ENCODE data around the gene CAMSAP1.

Gene CAMSAP1

GRCh38 chr9:135813671-135814290 is 93.6 kb downstream of the CAMSAP1 start:
- no peak for DNase-seq (ENCODE audit: low read depth)

GRCh38 chr9:135812961-135813360 is 94.4 kb downstream of the CAMSAP1 start:
- DNase-seq (ENCODE audit: low read depth), result no peak

DNA sequence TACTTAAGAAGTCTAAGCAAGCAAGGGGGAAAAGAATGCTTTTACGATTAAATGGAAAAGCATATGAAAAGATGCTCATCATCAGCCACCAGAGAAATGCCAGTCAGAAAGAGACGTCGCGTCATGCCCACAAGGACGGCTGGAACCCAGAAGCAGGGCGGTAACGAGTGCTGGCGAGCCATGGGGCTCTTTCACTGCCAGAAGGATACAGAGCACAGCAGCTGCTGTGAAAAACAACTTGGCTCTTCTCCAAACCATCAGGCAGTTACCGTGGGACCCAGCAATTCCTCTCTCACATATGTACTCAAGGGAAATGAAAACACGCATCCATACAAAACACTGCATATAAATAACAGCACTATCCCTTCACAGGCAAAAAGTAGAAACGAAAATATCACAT is 95.5 kb downstream of the CAMSAP1 start:
- DNase-seq (ENCODE audit: low read depth), result no peak

DNA sequence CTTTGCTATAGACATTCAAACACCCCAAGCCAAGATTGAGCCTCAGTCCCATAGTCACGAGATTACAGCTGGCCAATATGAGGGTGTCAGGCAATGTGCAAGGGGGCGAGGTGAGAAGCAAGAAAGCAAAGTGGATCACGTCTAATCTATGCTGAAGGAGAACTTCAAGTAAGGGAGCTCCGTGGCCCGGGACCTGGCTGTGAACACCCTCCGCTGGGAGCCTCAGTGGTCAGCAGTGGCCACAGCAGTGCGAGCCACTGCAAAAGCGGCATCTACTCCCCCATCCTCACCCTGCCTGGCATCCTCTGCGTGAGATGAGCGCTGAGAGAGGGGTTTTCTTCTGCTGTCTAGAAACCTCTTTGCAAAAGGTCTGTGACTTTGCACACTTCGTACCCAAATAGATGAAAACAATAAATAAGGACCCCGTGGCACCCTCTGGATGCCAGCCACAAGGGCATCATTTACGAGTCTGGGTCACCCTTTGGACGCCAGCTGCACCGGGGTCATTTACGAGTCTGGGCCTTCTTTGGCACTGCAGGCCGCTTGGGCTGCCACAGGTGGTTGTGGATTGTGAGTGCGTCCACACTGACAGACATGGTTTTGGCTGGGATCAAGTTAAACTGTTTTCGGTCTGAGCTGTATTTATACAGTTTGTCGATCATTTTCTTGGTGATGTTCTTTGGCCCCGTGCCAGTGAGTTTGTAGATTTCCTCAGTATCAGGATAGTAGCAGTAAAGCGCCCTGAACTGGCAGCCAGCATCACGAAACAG is 96.4 kb downstream of the CAMSAP1 start:
- no peak for DNase-seq (ENCODE audit: low read depth)

DNA sequence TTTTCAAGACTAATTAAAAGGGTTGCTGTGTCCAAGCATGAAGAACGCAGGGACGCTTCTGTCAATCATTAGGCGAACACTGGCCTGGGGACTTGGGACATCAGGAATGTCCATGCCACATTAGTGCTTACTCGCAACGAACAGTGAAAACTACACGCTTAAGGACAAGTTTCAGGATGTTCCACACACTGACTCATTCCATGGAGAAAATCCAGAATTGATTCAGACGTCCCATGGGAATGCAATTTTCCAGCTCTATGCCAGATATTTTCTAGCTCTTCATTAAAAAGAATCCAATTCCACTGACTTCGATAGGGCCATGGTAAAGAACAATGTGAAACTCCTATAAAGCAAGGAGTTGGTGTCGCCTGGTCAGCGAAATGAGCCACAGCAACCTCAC is 98.2 kb downstream of the CAMSAP1 start:
- DNase-seq (ENCODE audit: low read depth), result no peak

GRCh38 chr9:135805422-135806022 is 101.8 kb downstream of the CAMSAP1 start:
- DNase-seq (ENCODE audit: low read depth), result no peak

DNA sequence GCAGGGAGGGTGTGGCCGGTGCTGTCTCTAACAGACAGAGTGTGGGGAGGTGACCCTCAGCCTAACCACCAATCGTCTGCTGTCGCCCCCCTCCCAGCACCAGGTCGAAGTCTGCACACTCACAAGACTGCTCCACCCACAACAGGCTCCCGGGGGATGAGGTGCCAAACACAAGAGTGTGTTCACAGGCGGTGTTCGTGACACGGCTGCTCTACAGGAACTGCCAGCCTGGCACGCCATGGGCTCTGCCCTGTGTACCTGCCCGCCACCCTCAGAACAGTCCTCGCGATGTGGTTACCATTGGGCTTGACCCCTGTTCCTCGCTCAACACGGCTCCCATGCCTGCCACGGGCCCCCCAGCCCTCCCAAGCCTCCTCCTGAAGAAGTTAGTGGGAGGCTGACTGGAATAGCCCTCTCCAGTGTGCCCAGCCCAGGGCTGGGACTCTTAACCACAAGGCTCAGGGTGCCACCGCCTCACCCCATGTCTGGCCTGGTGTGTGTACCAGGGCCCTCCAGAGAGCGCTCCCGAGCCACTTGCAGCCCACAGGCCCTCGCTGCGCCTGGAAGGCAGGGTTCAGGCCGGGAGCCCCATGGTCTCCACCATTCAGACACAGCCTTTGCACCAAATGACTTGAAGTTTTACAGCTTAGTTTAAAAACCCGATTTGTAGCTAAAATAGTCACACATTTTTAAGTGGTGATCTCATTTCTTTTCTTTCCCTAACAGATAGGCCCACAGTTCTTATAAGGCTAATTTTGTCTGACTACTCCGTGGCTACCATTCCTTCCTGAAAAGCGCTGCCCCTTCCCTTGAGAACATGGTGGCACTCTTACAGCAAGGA is 102.5 kb downstream of the CAMSAP1 start:
- DNase-seq (ENCODE audit: low read depth), result no peak

GRCh38 chr9:135803441-135803840 is 103.9 kb downstream of the CAMSAP1 start:
- DNase-seq (ENCODE audit: low read depth), result no peak

DNA sequence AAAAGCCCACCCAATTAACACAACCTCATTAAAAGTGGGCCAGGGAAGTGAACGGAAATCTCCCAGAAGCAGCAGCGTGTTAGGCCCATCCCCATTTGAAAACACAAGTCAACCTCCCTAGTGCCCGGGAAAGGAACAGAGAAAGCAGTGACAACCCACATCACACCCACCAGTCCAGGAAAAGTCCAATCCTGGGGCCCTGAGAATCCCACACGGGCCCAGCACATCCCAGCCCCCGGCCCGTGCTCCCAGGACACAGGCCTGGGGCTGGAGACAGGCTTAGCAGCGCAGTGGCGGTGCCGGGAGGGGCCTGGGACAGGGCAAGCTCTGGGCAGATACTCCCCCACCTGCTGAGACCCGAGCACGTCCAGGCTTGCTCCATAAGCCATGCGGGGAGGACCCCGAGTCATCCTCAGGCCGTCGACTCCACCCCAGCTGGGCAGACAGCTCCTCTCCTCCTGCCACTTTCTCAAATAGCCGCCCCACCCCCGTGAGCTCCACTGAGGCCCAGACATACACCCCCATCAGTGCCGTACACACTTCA is 104.4 kb downstream of the CAMSAP1 start:
- no peak for DNase-seq (ENCODE audit: low read depth)

- no peak for DNase-seq (ENCODE audit: low read depth)
Measured at GRCh38 chr9:135801070-135801469, 106.3 kb downstream of the CAMSAP1 start.

- no peak for DNase-seq (ENCODE audit: low read depth)
Measured at GRCh38 chr9:135799261-135799660, 108.1 kb downstream of the CAMSAP1 start.

- no peak for DNase-seq (ENCODE audit: low read depth)
Measured at GRCh38 chr9:135798263-135798585, 109.1 kb downstream of the CAMSAP1 start.

GRCh38 chr9:135797507-135798262 is 109.7 kb downstream of the CAMSAP1 start:
- DNase-seq (ENCODE audit: low read depth), result peak; percentile 19

GRCh38 chr9:135796784-135797485 is 110.4 kb downstream of the CAMSAP1 start:
- no peak for DNase-seq (ENCODE audit: low read depth)

GRCh38 chr9:135795391-135795790 is 112.0 kb downstream of the CAMSAP1 start:
- DNase-seq (ENCODE audit: low read depth), result no peak

DNA sequence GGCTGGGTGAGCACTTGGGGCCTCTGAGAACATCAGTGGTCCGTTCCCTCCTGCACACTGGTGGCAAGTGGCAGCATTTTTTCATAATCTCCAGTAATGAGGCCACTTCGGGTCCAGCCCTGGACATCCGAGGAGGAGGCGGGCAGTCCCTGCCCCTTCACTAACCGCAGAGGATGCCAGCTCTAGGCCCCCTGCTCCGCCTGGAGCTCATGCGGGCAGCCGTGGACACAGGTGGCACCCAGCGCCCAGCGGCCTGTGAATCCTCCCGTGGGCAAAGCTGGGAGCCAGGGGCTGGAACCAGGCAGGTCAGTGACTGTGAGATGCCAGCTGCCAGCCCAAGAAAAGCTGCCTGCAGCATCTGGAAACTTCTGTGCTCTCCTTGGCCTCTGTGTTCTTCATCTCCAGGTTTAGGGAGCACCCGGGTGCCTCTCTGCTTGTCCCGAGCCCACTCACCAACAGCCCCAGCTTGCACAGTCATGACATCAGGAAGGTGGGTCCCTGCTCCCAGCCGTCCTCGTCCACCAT is 112.9 kb downstream of the CAMSAP1 start:
- DNase-seq (ENCODE audit: low read depth), result no peak

DNA sequence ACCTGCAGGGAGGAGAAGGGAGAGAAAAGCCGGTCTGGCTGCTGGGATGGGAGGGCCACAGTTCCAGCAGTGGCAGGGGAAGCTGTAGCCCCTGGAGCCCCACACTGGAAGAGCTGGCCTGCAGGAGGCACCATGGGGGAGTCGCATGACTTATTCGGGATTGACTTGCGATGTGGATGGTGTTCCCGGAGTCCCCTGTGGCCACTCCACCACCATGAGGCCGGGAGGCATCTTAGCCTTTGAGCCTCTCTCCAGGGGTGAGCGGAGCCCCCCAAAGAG is 113.3 kb downstream of the CAMSAP1 start:
- DNase-seq (ENCODE audit: low read depth), result no peak

DNA sequence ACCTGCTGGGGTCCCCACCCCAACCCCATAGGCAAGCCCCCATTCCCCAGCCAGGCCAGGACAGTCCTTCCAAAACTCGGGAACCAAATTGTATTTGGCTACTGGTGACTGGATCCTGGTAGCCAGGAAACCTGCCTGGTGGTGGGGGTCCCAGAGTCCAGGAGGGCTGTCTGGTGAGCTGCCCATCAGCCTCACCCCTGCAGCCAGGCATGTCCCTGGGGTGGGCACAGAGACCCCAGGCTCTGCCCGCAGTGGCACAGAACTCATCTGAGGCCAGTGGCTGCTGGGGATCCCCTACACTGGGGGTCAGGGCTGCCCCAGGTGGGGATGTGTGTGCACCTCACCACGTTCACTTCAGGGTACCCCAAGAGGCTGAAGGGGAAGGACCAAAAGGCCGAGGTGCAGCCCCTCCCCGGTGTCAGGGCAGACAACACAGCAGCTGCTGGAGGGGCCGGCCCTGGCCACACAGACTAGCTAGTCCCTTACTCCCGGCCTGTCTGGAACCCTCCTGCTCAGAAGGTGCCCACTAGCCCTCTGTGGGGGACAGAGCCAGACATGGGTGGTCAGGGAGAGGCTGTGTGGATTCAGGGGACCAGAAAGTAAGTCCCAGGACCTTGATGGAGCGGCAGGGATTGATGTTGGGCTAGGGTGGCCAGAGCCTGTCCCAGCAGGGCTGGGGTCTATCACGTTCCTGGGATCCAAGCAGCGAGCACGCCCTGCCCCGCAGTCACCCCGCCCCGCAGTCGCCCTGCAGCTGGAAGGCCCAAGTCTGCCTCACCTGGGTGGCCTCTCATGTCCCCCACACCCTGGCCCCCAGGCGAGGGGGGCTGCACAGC is 113.9 kb downstream of the CAMSAP1 start:
- DNase-seq (ENCODE audit: low read depth), result no peak

DNA sequence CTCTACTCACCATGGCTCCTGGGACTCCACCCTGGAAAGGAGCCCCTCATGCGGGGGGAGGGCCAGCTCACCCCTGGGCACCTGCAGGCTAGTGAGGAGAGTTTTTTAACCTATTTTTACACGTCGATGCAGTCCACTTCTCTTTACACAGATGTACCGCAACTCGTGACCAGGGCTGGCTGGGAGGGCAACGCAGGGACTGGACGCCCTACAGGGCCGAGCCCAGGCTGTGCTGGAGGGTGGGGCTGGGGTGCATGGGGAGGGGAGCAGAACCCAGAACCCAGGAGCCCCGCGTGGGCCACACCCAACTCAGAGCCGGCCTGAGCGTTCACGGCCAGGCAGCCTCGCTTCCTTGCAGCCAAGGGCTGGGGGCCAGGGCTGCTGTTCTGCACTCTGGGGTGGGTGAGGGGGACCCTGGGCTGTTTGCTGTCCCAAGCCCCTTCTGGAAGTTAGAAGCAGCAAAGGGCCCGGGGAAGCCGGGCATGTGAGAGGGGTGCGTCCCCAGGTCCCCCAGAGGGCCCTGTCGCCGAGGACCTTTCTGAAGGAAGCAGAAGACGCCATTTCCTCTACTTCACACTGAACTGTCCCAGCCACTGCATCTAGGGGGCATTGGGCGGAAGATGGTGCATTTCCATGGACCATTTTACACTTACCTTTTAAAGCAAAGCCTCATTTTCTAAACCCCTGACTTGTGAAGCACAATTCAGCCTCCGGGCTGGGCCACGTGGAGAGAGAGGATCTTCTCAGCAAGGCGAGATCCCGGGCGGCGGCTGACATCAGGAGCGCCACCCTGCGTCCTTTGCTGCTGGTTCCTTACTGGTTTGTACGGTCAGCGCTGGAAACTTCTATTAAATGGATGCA is 114.8 kb downstream of the CAMSAP1 start:
- no peak for DNase-seq (ENCODE audit: low read depth)

All from stimulated activated CD8-positive, alpha-beta memory T cell treated with anti-CD3 and anti-CD28 coated beads, Interleukin-4, amount 100 ng/mL, for 24 hours (primary cell).